ENCODE data around the gene UBE2E2.

- TF ChIP-seq EZH2 (IDR thresholded peaks at IDR 0.05; ENCODE audit: insufficient read depth, poor library complexity, severe bottlenecking) (no peak), EZH2phosphoT487 (IDR thresholded peaks at IDR 0.05; ENCODE audit: insufficient read depth, low read depth) (no peak)
These were observed 397.2 kb downstream of the UBE2E2 start for GRCh38 chr3:23600167-23600871.
